ENCODE measurements around the gene HNF1A. TPM values are rescaled to one million over a fixed set of nuclear protein-coding genes. Genes with fewer than 3 reads are reported as not detected.

The HNF1A gene
- total and polyA plus RNA-seq, 2 of the 13 experiments (the other 11 are each of a cell fraction or from before 2014, with no cell fraction given), result 13.4 to 34.7 TPM

- TF ChIP-seq ZHX1 (CRISPR knock-in tag; IDR thresholded peaks at IDR 0.05; ENCODE audit: low read depth), result 0 out of 2 replicates have a peak, but pooled peaks have one; percentile 16
- TF ChIP-seq ZNF138 (CRISPR knock-in tag; IDR thresholded peaks at IDR 0.05; ENCODE audit: low read depth), result 0 out of 2 replicates have a peak, but pooled peaks have one; percentile 51
- peak; percentile 50 for TF ChIP-seq SSRP1 (CRISPR knock-in tag; IDR thresholded peaks at IDR 0.05)
- TF ChIP-seq ZBTB33 (CRISPR knock-in tag; IDR thresholded peaks at IDR 0.05), result peak; percentile 4; the same call in 1 of the 2 replicates
- TF ChIP-seq RCOR2 (CRISPR knock-in tag; IDR thresholded peaks at IDR 0.05), result 0 out of 2 replicates have a peak, but pooled peaks have one; percentile 19
- TF ChIP-seq ZNF788 (CRISPR knock-in tag; IDR thresholded peaks at IDR 0.05; ENCODE audit: borderline replicate concordance), result 0 out of 2 replicates have a peak, but pooled peaks have one; percentile 2
Measured at GRCh38 chr12:120977531-120978295, 630 bp upstream of the HNF1A start (continued).

Data from HepG2 (cell line).